ENCODE measurements around the gene ZNF710. TPM values are rescaled to one million over a fixed set of nuclear protein-coding genes. Genes with fewer than 3 reads are reported as not detected.
"Not testable (repeated sequence)": the region's sequence is repeated elsewhere in the genome, so short reads cannot be mapped to it uniquely, and the experiment has no call there.

The ZNF710 gene
- total and polyA plus RNA-seq, 11 donors, result 2.9 to 22.4 (median 5.9) TPM

- Histone ChIP-seq H3K4me3 (no peak overlapping the region), H3K27me3 (no peaks in the 10 kb centered on the region), H3K9me3 (no peaks in the 10 kb centered on the region), H3K27ac (peak overlapping the region in 2 of 12 donors; percentile 11 to 90), H3K36me3 (peaks cover 0 to 24% (median 10%) of the 10 kb centered on the region in 9 donors), H3K4me1 (peaks cover 3 to 65% (median 36%) of the 10 kb centered on the region in 12 donors)
- DNase-seq, result no peak
- 95 to 96% (median 96%) methylated on average over 29 to 55 of the region's 55 CpGs for WGBS, 4 donors
- TF ChIP-seq, protein P1, sequence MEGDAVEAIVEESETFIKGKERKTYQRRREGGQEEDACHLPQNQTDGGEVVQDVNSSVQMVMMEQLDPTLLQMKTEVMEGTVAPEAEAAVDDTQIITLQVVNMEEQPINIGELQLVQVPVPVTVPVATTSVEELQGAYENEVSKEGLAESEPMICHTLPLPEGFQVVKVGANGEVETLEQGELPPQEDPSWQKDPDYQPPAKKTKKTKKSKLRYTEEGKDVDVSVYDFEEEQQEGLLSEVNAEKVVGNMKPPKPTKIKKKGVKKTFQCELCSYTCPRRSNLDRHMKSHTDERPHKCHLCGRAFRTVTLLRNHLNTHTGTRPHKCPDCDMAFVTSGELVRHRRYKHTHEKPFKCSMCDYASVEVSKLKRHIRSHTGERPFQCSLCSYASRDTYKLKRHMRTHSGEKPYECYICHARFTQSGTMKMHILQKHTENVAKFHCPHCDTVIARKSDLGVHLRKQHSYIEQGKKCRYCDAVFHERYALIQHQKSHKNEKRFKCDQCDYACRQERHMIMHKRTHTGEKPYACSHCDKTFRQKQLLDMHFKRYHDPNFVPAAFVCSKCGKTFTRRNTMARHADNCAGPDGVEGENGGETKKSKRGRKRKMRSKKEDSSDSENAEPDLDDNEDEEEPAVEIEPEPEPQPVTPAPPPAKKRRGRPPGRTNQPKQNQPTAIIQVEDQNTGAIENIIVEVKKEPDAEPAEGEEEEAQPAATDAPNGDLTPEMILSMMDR (IDR thresholded peaks at IDR 0.05), result no peak
- TF ChIP-seq POLR2A (IDR thresholded peaks at IDR 0.05), result no peak
- intact Hi-C loops (cut with DNase I), result loop anchor here in 7 of 10 donors (2.0 to 10.0 kb wide), 6 partner anchors 35 to 175 kb away; partner anchors contain the start of genes ZNF710 (in 5 of the 7) and AP3S2 (in 1 of the 7)
- ATAC-seq, result no peak
These were observed 66.2 kb downstream of the ZNF710 start for GRCh38 chr15:90067181-90067952.

- H3K36me3 ChIP-seq, result peaks cover 0 to 31% (median 17%) of the 10 kb centered on the region in 9 donors
- DNase-seq (no peak), ATAC-seq (no peak)
- intact Hi-C loops (cut with DNase I), result loop anchor here in 7 of 10 donors (2.0 to 10.0 kb wide), 6 partner anchors 36 to 176 kb away; partner anchors contain the start of genes ZNF710 (in 5 of the 7) and AP3S2 (in 1 of the 7)
- H3K27me3 ChIP-seq, result no peaks in the 10 kb centered on the region
- WGBS, 4 donors, result 92 to 96% (median 95%) methylated on average over 21 to 37 of the region's 37 CpGs
- no peak overlapping the region for H3K27ac ChIP-seq
- TF ChIP-seq, protein P1 (IDR thresholded peaks at IDR 0.05), result no peak
- no peak for TF ChIP-seq POLR2A (IDR thresholded peaks at IDR 0.05)
- H3K4me3 ChIP-seq, result no peak overlapping the region
- peaks cover 3 to 58% (median 29%) of the 10 kb centered on the region in 12 donors for H3K4me1 ChIP-seq
- no peaks in the 10 kb centered on the region for H3K9me3 ChIP-seq
These were observed 67.0 kb downstream of the ZNF710 start for GRCh38 chr15:90067953-90068606.

DNA sequence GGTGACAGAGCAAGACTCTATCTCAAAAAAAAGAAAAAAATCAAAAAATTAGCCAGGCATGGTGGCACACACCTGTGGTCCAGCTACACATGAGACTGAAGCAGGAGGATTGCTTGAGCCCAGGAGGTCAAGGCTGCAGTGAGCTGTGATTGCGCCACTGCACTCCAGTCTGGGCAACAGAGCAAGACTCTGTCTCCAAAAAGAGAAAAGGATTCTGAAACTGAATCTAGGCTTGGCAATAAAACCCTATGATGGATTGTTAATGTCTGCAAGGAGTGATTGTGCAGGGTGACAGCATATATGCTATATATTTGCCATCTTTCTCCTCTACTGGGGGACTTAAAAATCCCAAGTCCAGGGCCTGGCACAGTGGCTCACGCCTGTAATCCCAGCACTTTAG is 69.5 kb downstream of the ZNF710 start:
- Histone ChIP-seq H3K36me3 (peaks cover 0 to 56% (median 39%) of the 10 kb centered on the region in 9 donors), H3K27ac (peak overlapping the region in 3 of 12 donors; percentile 8 to 60 (median 17)), H3K4me1 (peaks cover 0 to 33% (median 5%) of the 10 kb centered on the region in 12 donors)
- not testable (repeated sequence) for H3K4me3 ChIP-seq, DNase-seq, H3K27me3 ChIP-seq, ATAC-seq, H3K9me3 ChIP-seq
- intact Hi-C loops (cut with DNase I), result loop anchor here in 9 of 10 donors (2.0 to 10.0 kb wide), 9 partner anchors 68 to 316 kb away; partner anchors contain the start of genes ARPIN (in 4 of the 9), AP3S2 (in 3 of the 9), MESP1 (in 3 of the 9) and ZNF710 (in 3 of the 9)
- WGBS, 4 donors, result 96 to 99% (median 98%) methylated on average over 2 of the region's 2 CpGs

GRCh38 chr15:90071220-90071807 is 70.2 kb downstream of the ZNF710 start:
- H3K36me3 ChIP-seq, result peaks cover 0 to 63% (median 46%) of the 10 kb centered on the region in 9 donors
- peaks cover 0 to 27% (median 5%) of the 10 kb centered on the region in 12 donors for H3K4me1 ChIP-seq
- TF ChIP-seq, protein P1 (IDR thresholded peaks at IDR 0.05), result peak; percentile 73 to 90 (median 82)
- TF ChIP-seq POLR2A (IDR thresholded peaks at IDR 0.05), result no peak
- WGBS, 4 donors, result 44 to 45% (median 44%) methylated on average over 5 of the region's 5 CpGs
- H3K9me3 ChIP-seq, result no peaks in the 10 kb centered on the region
- peak; percentile 23 to 83 (median 58) for ATAC-seq
- no peak overlapping the region for H3K4me3 ChIP-seq
- intact Hi-C loops (cut with DNase I), result loop anchor here in 9 of 10 donors (2.0 to 10.0 kb wide), 9 partner anchors 69 to 317 kb away; partner anchors contain the start of genes ARPIN (in 4 of the 9), AP3S2 (in 3 of the 9), MESP1 (in 3 of the 9) and ZNF710 (in 3 of the 9)
- DNase-seq, result peak; percentile 83 to 89 (median 84)
- H3K27me3 ChIP-seq, result no peaks in the 10 kb centered on the region
- H3K27ac ChIP-seq, result peak overlapping the region in 4 of 12 donors; percentile 8 to 60 (median 16)
